HepG2 (cell line): ENCODE results near the gene PRSS21. TPM values are rescaled to one million over a fixed set of nuclear protein-coding genes. Genes with fewer than 3 reads are reported as not detected.

Source experiments
- ATAC-seq: fragments of 200-7000 bp; cut with Tn5 transposase; 3 replicates; pipeline ENCODE4 v1.9.1; 2020; ENCODE audit warnings: mild to moderate bottlenecking, moderate library complexity
- BruUV-seq: library from RNA; stranded (reverse); fragments of 400-500 nt; replicated peaks from 2 replicates; lab custom pipeline; 2021; lab: Mats Ljungman, UMichigan
- CTCF ChIA-PET: fragments of 300-600 bp; formaldehyde crosslinking; extraction: SDS; loops from one replicate; lab custom pipeline; 2021; ENCODE audit warnings: low total read pairs, inconsistent platforms, low intra/inter-chr PET ratio; lab: Yijun Ruan, JAX
- POLR2A ChIA-PET: fragments of 350-600 bp; sonication (Branson Sonifier 250); formaldehyde crosslinking; loops from one replicate; lab custom pipeline; 2020; ENCODE audit warnings: antibody characterized with exemption, inconsistent platforms; lab: Yijun Ruan, JAX
- DNase-seq: peaks from one replicate; pipeline ENCODE4 v3.0.0-alpha.2; 2015; ENCODE audit warnings: low spot score
- FAIRE-seq: peaks from 3 replicates; lab custom pipeline; 2011; peaks lifted over from hg19 to GRCh38; lab: Jason Lieb, UNC
- H2AFZ ChIP-seq: one replicate; pipeline ENCODE4 v1.6.1; 2011; ENCODE audit warnings: low read length, inconsistent platforms
- H3K27ac ChIP-seq: fragments of 300-600 bp; 3 replicates; pipeline ENCODE4 v1.8.0; 2011; ENCODE audit warnings: mixed run types, mild to moderate bottlenecking, mixed read lengths, low read length, inconsistent platforms; ENCODE audit not compliant: insufficient read depth; ENCODE audit errors: extremely low read length
- H3K27me3 ChIP-seq, 2 experiments: fragments of 200-600 bp in 1 of 2; 2 replicates in 1 of 2; 3 replicates in 1 of 2; pipeline versions ENCODE4 v1.6.0 to v1.8.0; 2011; ENCODE audit warnings: low read length in 2 of 2, mild to moderate bottlenecking in 2 of 2, moderate library complexity in 2 of 2, inconsistent platforms in 1 of 2; ENCODE audit not compliant: insufficient read depth in 2 of 2, control insufficient read depth in 1 of 2
- H3K36me3 ChIP-seq, 2 experiments: fragments of 200-600 bp in 1 of 2; replicated peaks in 1 of 2; 2 replicates in 1 of 2; 3 replicates in 1 of 2; pipeline versions ENCODE4 v1.5.1 to v1.8.0; 2011; ENCODE audit warnings: low read length in 2 of 2, inconsistent platforms in 1 of 2; ENCODE audit not compliant: insufficient read depth in 2 of 2, control insufficient read depth in 1 of 2
- H3K4me1 ChIP-seq: 2 replicates; pipeline ENCODE4 v1.5.1; 2012; ENCODE audit warnings: low read length, inconsistent platforms; ENCODE audit not compliant: insufficient read depth
- H3K4me2 ChIP-seq: 2 replicates; pipeline ENCODE4 v1.6.0; 2011; ENCODE audit warnings: low read depth, low read length, inconsistent platforms
- H3K4me3 ChIP-seq, 3 experiments: fragments of 200-600 bp in 1 of 3; sonication (generic), shearing (Covaris generic) in 1 of 3; replicated peaks in 1 of 3; 2 replicates each; pipeline ENCODE4 v1.5.1; 2011 to 2016; ENCODE audit warnings: low read length in 3 of 3, inconsistent platforms in 2 of 3, low read depth in 2 of 3, mild to moderate bottlenecking in 2 of 3, control low read depth in 1 of 3, mixed read lengths in 1 of 3; ENCODE audit not compliant: insufficient read depth in 1 of 3
- H3K79me2 ChIP-seq: one replicate; pipeline ENCODE4 v1.6.1; 2011; ENCODE audit warnings: low read length, inconsistent platforms; ENCODE audit not compliant: insufficient read depth
- H3K9ac ChIP-seq: 2 replicates; pipeline ENCODE4 v1.6.0; 2011; ENCODE audit warnings: mild to moderate bottlenecking, low read depth, low read length, inconsistent platforms; ENCODE audit not compliant: insufficient read depth
- H3K9me3 ChIP-seq: 2 replicates; pipeline ENCODE4 v1.5.1; 2012; ENCODE audit warnings: mild to moderate bottlenecking, low read length
- H4K20me1 ChIP-seq: 2 replicates; pipeline ENCODE4 v1.6.0; 2011; ENCODE audit warnings: inconsistent platforms, mild to moderate bottlenecking, low read length, moderate library complexity; ENCODE audit not compliant: insufficient read depth
- PHB2 ChIP-seq: fragments of 450-650 bp; IDR thresholded peaks from 2 replicates; pipeline ENCODE4 v1.6.1; 2018; ENCODE audit not compliant: partially characterized antibody
- ZNF629 ChIP-seq: sonication (generic); formaldehyde crosslinking; conservative IDR thresholded peaks from 2 replicates; pipeline ENCODE4 v1.5.0; 2020; ENCODE audit warnings: missing genetic modification reagents
- ZNF83 ChIP-seq: sonication (generic); formaldehyde crosslinking; IDR thresholded peaks from 2 replicates; pipeline ENCODE4 v1.4.0; 2020; ENCODE audit warnings: missing genetic modification reagents, mild to moderate bottlenecking, borderline replicate concordance
- ZZZ3 ChIP-seq: sonication (generic); formaldehyde crosslinking; IDR thresholded peaks from 2 replicates; pipeline ENCODE4 v1.4.0; 2020; ENCODE audit warnings: missing genetic modification reagents, mild to moderate bottlenecking, borderline replicate concordance
- WGBS: methylation state at CpG from one replicate; pipeline ENCODE4 v1.1.6; 2017; ENCODE audit warnings: low lambda C conversion rate; 5-methylcytosine and 5-hydroxymethylcytosine counted together
- in situ Hi-C: cut with HindIII; loops from 2 replicates; pipeline ENCODE4 v1.10.0; 2017; ENCODE audit warnings: low pct_unique_long_range_greater_than_20kb; ENCODE audit not compliant: extremely low pct_ligation_motif_present
- intact Hi-C: fragments of 100-400 bp; cut with micrococcal nuclease; formaldehyde crosslinking; loops from one replicate; pipeline ENCODE4 v1.10.0; 2022; ENCODE audit not compliant: unreplicated experiment
- polyA plus RNA-seq, 8 experiments: library from polyadenylated mRNA; depleted of rRNA in 3 of 8; stranded (reverse) in 7 of 8; unstranded in 1 of 8; fragments of >200 nt; fragmentation: Illumina TruSeq in 4 of 8; extraction: Trizol in 4 of 8; gene quantifications; 2 replicates each; pipeline versions ENCODE4 v1.2.1 to v1.2.3, GENCODE V29; 2011 to 2016; ENCODE audit warnings: low read depth in 4 of 8, missing spikeins in 1 of 8, mixed read lengths in 1 of 8; ENCODE audit not compliant: insufficient read depth in 1 of 8
- total RNA-seq, 5 experiments: library from RNA; depleted of rRNA; stranded (reverse); fragments of >200 nt; fragmentation: Illumina TruSeq; extraction: Trizol; gene quantifications; 2 replicates each; pipeline ENCODE4 v1.2.3, GENCODE V29; 2016; ENCODE audit warnings: low read depth in 1 of 5

The PRSS21 gene
- total and polyA plus RNA-seq, 2 of the 13 experiments (the other 11 are each of a cell fraction or from before 2014, with no cell fraction given), result not detected

GRCh38 chr16:2819179-2819938, 2.3 kb downstream of the PRSS21 start:
- Histone ChIP-seq H3K27ac (no peak overlapping the region), H3K4me2 (no peak overlapping the region), H2AFZ (no peak overlapping the region), H3K9ac (no peak overlapping the region), H3K9me3 (no peaks in the 10 kb centered on the region), H3K4me3 (no peak overlapping the region), H3K27me3 (peaks cover 6 to 65% of the 10 kb centered on the region in 2 experiments), H4K20me1 (no peaks in the 10 kb centered on the region), H3K79me2 (no peaks in the 10 kb centered on the region), H3K4me1 (peaks cover 32% of the 10 kb centered on the region), H3K36me3 (no peaks in the 10 kb centered on the region)
- in situ Hi-C loops (no loop called here), intact Hi-C loops (no loop called here)
- BruUV-seq, result no TSS peak
- no peak for FAIRE-seq
- ChIA-PET POLR2A (no interaction called here), CTCF (no interaction called here)
- no peak for ATAC-seq
- no peak for DNase-seq
- no peak for TF ChIP-seq ZNF83 (CRISPR knock-in tag)
- peak; percentile 50; the same call in 1 of the 2 replicates for TF ChIP-seq ZNF629
- WGBS, result 44% methylated on average over 11 of the region's 18 CpGs

GRCh38 chr16:2819939-2820835, 3.1 kb downstream of the PRSS21 start:
- Histone ChIP-seq H3K4me3 (no peak overlapping the region), H3K9me3 (no peaks in the 10 kb centered on the region), H3K4me2 (no peak overlapping the region), H3K4me1 (peaks cover 24% of the 10 kb centered on the region), H3K79me2 (no peaks in the 10 kb centered on the region), H3K27ac (no peak overlapping the region), H3K36me3 (no peaks in the 10 kb centered on the region), H4K20me1 (no peaks in the 10 kb centered on the region), H3K27me3 (peaks cover 6 to 67% of the 10 kb centered on the region in 2 experiments), H3K9ac (no peak overlapping the region), H2AFZ (no peak overlapping the region)
- in situ Hi-C loops, result no loop called here
- TF ChIP-seq ZZZ3 (CRISPR knock-in tag) (no peak), PHB2 (no peak)
- DNase-seq (no peak), ATAC-seq (no peak), FAIRE-seq (no peak)
- CTCF ChIA-PET, result no interaction called here
- 13% methylated on average over 3 of the region's 17 CpGs for WGBS
- BruUV-seq, result no TSS peak
- POLR2A ChIA-PET, result no interaction called here
- intact Hi-C loops, result no loop called here
